IMR-90 (cell line): ENCODE data around the gene C10orf105. TPM values are rescaled to one million over a fixed set of nuclear protein-coding genes. Genes with fewer than 3 reads are reported as not detected.

ENCODE experiments used
- ATAC-seq: fragments of 200-7000 bp; cut with Tn5 transposase; 2 replicates; pipeline ENCODE4 v1.9.1; 2020; ENCODE audit warnings: low read depth, mild to moderate bottlenecking, moderate library complexity
- BruUV-seq: library from RNA; stranded (reverse); fragments of 400-500 nt; replicated peaks from 2 replicates; lab custom pipeline; 2021; lab: Mats Ljungman, UMichigan
- CTCF ChIA-PET: fragments of 300-600 bp; formaldehyde crosslinking; extraction: SDS; loops from one replicate; lab custom pipeline; 2021; ENCODE audit warnings: antibody characterized with exemption; lab: Yijun Ruan, JAX
- POLR2A ChIA-PET: fragments of 300-600 bp; sonication (Branson Sonifier 250); formaldehyde crosslinking; loops from one replicate; lab custom pipeline; 2022; ENCODE audit warnings: antibody characterized with exemption; ENCODE audit not compliant: unreplicated experiment; lab: Charles Lee
- DNase-seq: peaks from one replicate; pipeline ENCODE4 v3.0.0; 2013
- H2AFZ ChIP-seq: replicated peaks from 2 replicates; pipeline ENCODE3; 2013; ENCODE audit warnings: low read length, mild to moderate bottlenecking; ENCODE audit not compliant: poor library complexity
- H2AK5ac ChIP-seq: 2 replicates; pipeline ENCODE4 v1.6.1; 2013; ENCODE audit warnings: low read depth, low read length, inconsistent platforms
- H2AK9ac ChIP-seq: replicated peaks from 2 replicates; pipeline ENCODE3; 2013; ENCODE audit warnings: mild to moderate bottlenecking, low read depth, low read length, moderate library complexity; ENCODE audit not compliant: poor library complexity
- H2BK120ac ChIP-seq: 2 replicates; pipeline ENCODE4 v1.6.1; 2013; ENCODE audit warnings: low read depth, low read length, inconsistent platforms
- H2BK15ac ChIP-seq: 3 replicates; pipeline ENCODE4 v1.6.1; 2013; ENCODE audit warnings: low read depth, low read length, inconsistent platforms
- H2BK20ac ChIP-seq: 2 replicates; pipeline ENCODE4 v1.6.1; 2013; ENCODE audit warnings: low read depth, mild to moderate bottlenecking, inconsistent platforms, low read length, moderate library complexity
- H2BK5ac ChIP-seq: 2 replicates; pipeline ENCODE4 v1.6.1; 2013; ENCODE audit warnings: mild to moderate bottlenecking, low read depth, low read length, inconsistent platforms; ENCODE audit not compliant: poor library complexity, severe bottlenecking
- H3K14ac ChIP-seq: replicated peaks from 2 replicates; pipeline ENCODE4 v1.6.1; 2013; ENCODE audit warnings: low read depth, low read length, inconsistent platforms
- H3K18ac ChIP-seq: 2 replicates; pipeline ENCODE4 v1.6.1; 2013; ENCODE audit warnings: low read depth, low read length, control low read depth
- H3K23ac ChIP-seq: 2 replicates; pipeline ENCODE4 v1.6.1; 2013; ENCODE audit warnings: low read depth, low read length, inconsistent platforms
- H3K27ac ChIP-seq: 2 replicates; pipeline ENCODE4 v1.5.1; 2013; ENCODE audit warnings: mild to moderate bottlenecking, control low read depth, low read length; ENCODE audit not compliant: insufficient read depth
- H3K27me3 ChIP-seq: 2 replicates; pipeline ENCODE4 v1.6.1; 2013; ENCODE audit warnings: low read length; ENCODE audit not compliant: control insufficient read depth, insufficient read depth
- H3K36me3 ChIP-seq: 2 replicates; pipeline ENCODE4 v1.6.1; 2013; ENCODE audit warnings: low read length, mixed read lengths; ENCODE audit not compliant: control insufficient read depth, insufficient read depth
- H3K4ac ChIP-seq: 2 replicates; pipeline ENCODE4 v1.6.1; 2013; ENCODE audit warnings: low read depth, low read length, inconsistent platforms
- H3K4me1 ChIP-seq: 2 replicates; pipeline ENCODE4 v1.6.1; 2013; ENCODE audit warnings: low read length, mixed read lengths; ENCODE audit not compliant: control insufficient read depth, insufficient read depth
- H3K4me2 ChIP-seq: 2 replicates; pipeline ENCODE4 v1.6.1; 2013; ENCODE audit warnings: low read depth, mild to moderate bottlenecking, control low read depth, low read length, moderate library complexity
- H3K4me3 ChIP-seq: 2 replicates; pipeline ENCODE4 v1.5.1; 2013; ENCODE audit warnings: low read depth, mild to moderate bottlenecking, control low read depth, low read length, moderate library complexity; ENCODE audit not compliant: insufficient read depth
- H3K56ac ChIP-seq: 2 replicates; pipeline ENCODE4 v1.6.1; 2013; ENCODE audit warnings: low read length, inconsistent platforms; ENCODE audit not compliant: insufficient read depth; ENCODE audit errors: extremely low read depth
- H3K79me1 ChIP-seq, 2 experiments: 2 replicates each; pipeline ENCODE4 v1.6.1; 2013; ENCODE audit warnings: low read length in 2 of 2, inconsistent platforms in 1 of 2, low read depth in 1 of 2
- H3K9ac ChIP-seq: 2 replicates; pipeline ENCODE4 v1.6.1; 2013; ENCODE audit warnings: low read depth, low read length, control low read depth
- H3K9me1 ChIP-seq: 2 replicates; pipeline ENCODE4 v1.6.1; 2013; ENCODE audit warnings: low read length, inconsistent platforms; ENCODE audit not compliant: insufficient read depth
- H3K9me3 ChIP-seq: 2 replicates; pipeline ENCODE4 v1.6.1; 2013; ENCODE audit warnings: low read length; ENCODE audit not compliant: control insufficient read depth, insufficient read depth
- H4K20me1 ChIP-seq: 2 replicates; pipeline ENCODE4 v1.6.1; 2013; ENCODE audit warnings: low read length, inconsistent platforms; ENCODE audit not compliant: insufficient read depth
- H4K5ac ChIP-seq: 2 replicates; pipeline ENCODE4 v1.6.1; 2013; ENCODE audit warnings: mild to moderate bottlenecking, low read depth, low read length, control low read depth
- H4K8ac ChIP-seq, 2 experiments: 2 replicates each; pipeline ENCODE4 v1.6.1; 2013; ENCODE audit warnings: low read depth in 2 of 2, low read length in 2 of 2, control low read depth in 1 of 2, inconsistent platforms in 1 of 2
- H4K91ac ChIP-seq: 2 replicates; pipeline ENCODE4 v1.6.1; 2013; ENCODE audit warnings: low read depth, low read length, inconsistent platforms; ENCODE audit not compliant: insufficient read depth
- BHLHE40 ChIP-seq: fragments of 150-350 bp; IDR thresholded peaks from 2 replicates; pipeline ENCODE4 v1.6.1; 2016; ENCODE audit warnings: mild to moderate bottlenecking, low read depth, low read length
- CEBPB ChIP-seq: IDR thresholded peaks from 2 replicates; pipeline ENCODE4 v1.6.1; 2012; ENCODE audit warnings: low read depth, low read length, improper control_type of control experiment
- FOS ChIP-seq: fragments of 150-350 bp; IDR thresholded peaks from 2 replicates; pipeline ENCODE4 v1.6.1; 2016; ENCODE audit warnings: low read depth, low read length
- MAFK ChIP-seq: IDR thresholded peaks from 2 replicates; pipeline ENCODE4 v1.6.1; 2012; ENCODE audit warnings: low read depth, low read length, improper control_type of control experiment
- MAZ ChIP-seq: IDR thresholded peaks from 2 replicates; pipeline ENCODE4 v1.6.1; 2012; ENCODE audit warnings: low read depth, mild to moderate bottlenecking, low read length, improper control_type of control experiment, moderate library complexity, borderline replicate concordance
- MXI1 ChIP-seq: IDR thresholded peaks from 2 replicates; pipeline ENCODE4 v1.6.1; 2012; ENCODE audit warnings: low read depth, mild to moderate bottlenecking, low read length, moderate library complexity, borderline replicate concordance
- NFE2L2 ChIP-seq: fragments of 150-350 bp; IDR thresholded peaks from 2 replicates; pipeline ENCODE4 v1.6.1; 2016; ENCODE audit warnings: low read depth, mild to moderate bottlenecking, low read length
- RAD21 ChIP-seq: IDR thresholded peaks from 2 replicates; pipeline ENCODE4 v1.6.1; 2012; ENCODE audit warnings: low read length, improper control_type of control experiment
- RCOR1 ChIP-seq: IDR thresholded peaks from 2 replicates; pipeline ENCODE4 v1.6.1; 2012; ENCODE audit warnings: mild to moderate bottlenecking, low read length, improper control_type of control experiment; ENCODE audit not compliant: insufficient replicate concordance
- RFX5 ChIP-seq: IDR thresholded peaks from 2 replicates; pipeline ENCODE4 v1.8.0; 2012; ENCODE audit warnings: low read depth, mild to moderate bottlenecking, low read length, moderate library complexity
- SMC3 ChIP-seq: fragments of 150-350 bp; IDR thresholded peaks from 2 replicates; pipeline ENCODE4 v1.6.1; 2016; ENCODE audit warnings: low read depth, mild to moderate bottlenecking, antibody characterized with exemption, low read length, moderate library complexity
- WGBS, 2 experiments: methylation state at CpG; one replicate each; pipeline versions ENCODE4 v1.1.5 to v1.1.7; 2013; ENCODE audit warnings: missing lambda C conversion rate in 2 of 2; ENCODE audit not compliant: insufficient read length in 1 of 2; ENCODE audit errors: extremely low coverage in 2 of 2; 5-methylcytosine and 5-hydroxymethylcytosine counted together
- dilution Hi-C: fragments of 300-500 bp; cut with HindIII; formaldehyde crosslinking; loops from one replicate; pipeline ENCODE4 v1.14.3; 2018; ENCODE audit warnings: low sequenced_read_pairs; ENCODE audit not compliant: unreplicated experiment
- in situ Hi-C: fragments of 300-500 bp; cut with MboI; formaldehyde crosslinking; loops from 3 replicates; pipeline ENCODE4 v1.14.3; 2019; ENCODE audit warnings: low sequenced_read_pairs, inconsistent platforms, mixed read lengths
- intact Hi-C: fragments of 100-400 bp; cut with micrococcal nuclease; formaldehyde crosslinking; loops from 2 replicates; pipeline ENCODE4 v1.10.0; 2022
- polyA plus RNA-seq, 3 experiments: library from polyadenylated mRNA; depleted of rRNA; stranded (reverse); fragments of >200 nt; gene quantifications; 2 replicates each; pipeline ENCODE4 v1.2.3, GENCODE V29; 2012; ENCODE audit warnings: low replicate concordance in 1 of 3
- total RNA-seq: library from RNA; depleted of rRNA; stranded (reverse); fragments of >200 nt; gene quantifications from 2 replicates; pipeline ENCODE4 v1.2.3, GENCODE V29; 2012
- TF ChIP-seq, protein P1 (sequence below): fragments of 150-350 bp; IDR thresholded peaks from 2 replicates; pipeline ENCODE4 v1.6.1; 2016; ENCODE audit warnings: low read depth, mild to moderate bottlenecking, low read length, moderate library complexity, borderline replicate concordance
- TF ChIP-seq, protein P2 (sequence below): fragments of 150-350 bp; IDR thresholded peaks from 2 replicates; pipeline ENCODE4 v1.6.1; 2017; ENCODE audit warnings: mild to moderate bottlenecking, antibody characterized with exemption, low read length, low read depth
- TF ChIP-seq, protein P3 (sequence below): conservative IDR thresholded peaks from 2 replicates; pipeline ENCODE4 v1.5.1; 2012; ENCODE audit warnings: mild to moderate bottlenecking, low read depth, low read length, improper control_type of control experiment

C10orf105 gene
- total and polyA plus RNA-seq, 2 of the 4 experiments (the other 2 are of a cell fraction), result under 0.01 TPM; not detected in 1

DNA sequence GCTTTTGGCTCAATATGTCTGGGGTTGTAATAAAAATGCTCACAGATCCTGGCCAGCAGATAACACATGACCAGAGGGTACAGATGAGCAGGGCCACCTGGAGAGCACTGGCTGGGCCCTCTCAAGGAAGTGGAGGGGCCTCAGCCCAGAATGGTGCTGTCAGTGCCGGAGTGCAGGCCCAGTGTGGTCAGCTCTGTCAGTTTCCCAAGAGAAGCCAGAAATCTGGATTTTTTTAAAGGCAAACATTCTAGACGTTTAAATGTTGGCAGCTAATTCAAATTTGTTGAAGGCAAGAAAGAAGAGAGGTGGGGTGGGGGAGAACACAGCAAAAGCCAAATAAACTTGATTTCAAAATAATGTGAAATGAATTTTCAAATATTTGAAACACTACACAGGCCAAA, 2.0 kb downstream of the C10orf105 start:
- ChIA-PET POLR2A (no interaction called here), CTCF (interaction anchor here (1.5 kb wide), 1 partner anchor 10 kb away, joined by 5 read pairs; no protein-coding TSS in a partner anchor)
- Histone ChIP-seq H4K5ac (no peak overlapping the region), H2AK5ac (no peak overlapping the region), H2BK5ac (no peak overlapping the region), H3K36me3 (no peaks in the 10 kb centered on the region), H3K9ac (no peak overlapping the region), H2AK9ac (no peak overlapping the region), H3K14ac (no peak overlapping the region), H3K9me1 (no peaks in the 10 kb centered on the region), H3K79me1 (no peaks in the 10 kb centered on the region), H3K27ac (peak overlapping the region; percentile 36; the same call in 1 of the 2 replicates), H3K4me1 (peaks cover 26% of the 10 kb centered on the region), H2BK20ac (no peak overlapping the region), H3K18ac (no peak overlapping the region), H3K27me3 (peaks cover 13% of the 10 kb centered on the region), H4K91ac (no peak overlapping the region), H3K23ac (no peak overlapping the region), H3K56ac (no peak overlapping the region), H4K8ac (no peak overlapping the region), H3K9me3 (no peaks in the 10 kb centered on the region), H3K4ac (no peak overlapping the region), H3K4me2 (no peak overlapping the region), H4K20me1 (no peaks in the 10 kb centered on the region), H2AFZ (no peak overlapping the region), H2BK120ac (no peak overlapping the region), H2BK15ac (no peak overlapping the region), H3K4me3 (no peak overlapping the region)
- dilution Hi-C loops, result no loop called here
- ATAC-seq (no peak), DNase-seq (no peak)
- in situ Hi-C loops, result no loop called here
- TF ChIP-seq MAZ (no peak), FOS (no peak), RFX5 (no peak), NFE2L2 (no peak), SMC3 (no peak), CEBPB (no peak), MAFK (no peak), RCOR1 (no peak), BHLHE40 (no peak), MXI1 (no peak), RAD21 (no peak)
- TF ChIP-seq, protein P1, sequence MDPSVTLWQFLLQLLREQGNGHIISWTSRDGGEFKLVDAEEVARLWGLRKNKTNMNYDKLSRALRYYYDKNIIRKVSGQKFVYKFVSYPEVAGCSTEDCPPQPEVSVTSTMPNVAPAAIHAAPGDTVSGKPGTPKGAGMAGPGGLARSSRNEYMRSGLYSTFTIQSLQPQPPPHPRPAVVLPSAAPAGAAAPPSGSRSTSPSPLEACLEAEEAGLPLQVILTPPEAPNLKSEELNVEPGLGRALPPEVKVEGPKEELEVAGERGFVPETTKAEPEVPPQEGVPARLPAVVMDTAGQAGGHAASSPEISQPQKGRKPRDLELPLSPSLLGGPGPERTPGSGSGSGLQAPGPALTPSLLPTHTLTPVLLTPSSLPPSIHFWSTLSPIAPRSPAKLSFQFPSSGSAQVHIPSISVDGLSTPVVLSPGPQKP, result no peak
- TF ChIP-seq, protein P2, sequence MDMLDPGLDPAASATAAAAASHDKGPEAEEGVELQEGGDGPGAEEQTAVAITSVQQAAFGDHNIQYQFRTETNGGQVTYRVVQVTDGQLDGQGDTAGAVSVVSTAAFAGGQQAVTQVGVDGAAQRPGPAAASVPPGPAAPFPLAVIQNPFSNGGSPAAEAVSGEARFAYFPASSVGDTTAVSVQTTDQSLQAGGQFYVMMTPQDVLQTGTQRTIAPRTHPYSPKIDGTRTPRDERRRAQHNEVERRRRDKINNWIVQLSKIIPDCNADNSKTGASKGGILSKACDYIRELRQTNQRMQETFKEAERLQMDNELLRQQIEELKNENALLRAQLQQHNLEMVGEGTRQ, result no peak
- TF ChIP-seq, protein P3, sequence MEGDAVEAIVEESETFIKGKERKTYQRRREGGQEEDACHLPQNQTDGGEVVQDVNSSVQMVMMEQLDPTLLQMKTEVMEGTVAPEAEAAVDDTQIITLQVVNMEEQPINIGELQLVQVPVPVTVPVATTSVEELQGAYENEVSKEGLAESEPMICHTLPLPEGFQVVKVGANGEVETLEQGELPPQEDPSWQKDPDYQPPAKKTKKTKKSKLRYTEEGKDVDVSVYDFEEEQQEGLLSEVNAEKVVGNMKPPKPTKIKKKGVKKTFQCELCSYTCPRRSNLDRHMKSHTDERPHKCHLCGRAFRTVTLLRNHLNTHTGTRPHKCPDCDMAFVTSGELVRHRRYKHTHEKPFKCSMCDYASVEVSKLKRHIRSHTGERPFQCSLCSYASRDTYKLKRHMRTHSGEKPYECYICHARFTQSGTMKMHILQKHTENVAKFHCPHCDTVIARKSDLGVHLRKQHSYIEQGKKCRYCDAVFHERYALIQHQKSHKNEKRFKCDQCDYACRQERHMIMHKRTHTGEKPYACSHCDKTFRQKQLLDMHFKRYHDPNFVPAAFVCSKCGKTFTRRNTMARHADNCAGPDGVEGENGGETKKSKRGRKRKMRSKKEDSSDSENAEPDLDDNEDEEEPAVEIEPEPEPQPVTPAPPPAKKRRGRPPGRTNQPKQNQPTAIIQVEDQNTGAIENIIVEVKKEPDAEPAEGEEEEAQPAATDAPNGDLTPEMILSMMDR, result no peak
- intact Hi-C loops, result no loop called here
- no TSS peak for BruUV-seq
- WGBS, 2 experiments, result 60% methylated on average over 1 of the region's 2 CpGs; no CpG with 5 or more reads in 1 of the 2 experiments
